Skeletal muscle tissue (tissue), 4 donors: ENCODE measurements around the gene HYAL1. TPM values are rescaled to one million over a fixed set of nuclear protein-coding genes. Genes with fewer than 3 reads are reported as not detected.
A peak's percentile ranks its signal among the peaks of the same experiment; 100 is the strongest.
"Not testable (repeated sequence)": the region's sequence is repeated elsewhere in the genome, so short reads cannot be mapped to it uniquely, and the experiment has no call there.

ENCODE experiments used
- H3K27ac ChIP-seq: one replicate; pipeline ENCODE4 v1.7.0; 2013; ENCODE audit warnings: mild to moderate bottlenecking, low read depth, low read length, inconsistent platforms
- H3K27me3 ChIP-seq, 3 donors: one replicate each; pipeline ENCODE4 v1.7.0; 2013; ENCODE audit warnings: low read length in 3 of 3; ENCODE audit not compliant: control insufficient read depth in 3 of 3, insufficient read depth in 3 of 3
- H3K36me3 ChIP-seq, 3 donors: one replicate each; pipeline ENCODE4 v1.7.0; 2013; ENCODE audit warnings: low read length in 3 of 3; ENCODE audit not compliant: control insufficient read depth in 3 of 3, insufficient read depth in 3 of 3
- H3K4me1 ChIP-seq, 3 donors: one replicate each; pipeline ENCODE4 v1.7.0; 2013; ENCODE audit warnings: low read length in 3 of 3, mild to moderate bottlenecking in 3 of 3; ENCODE audit not compliant: control insufficient read depth in 3 of 3, insufficient read depth in 3 of 3
- H3K4me3 ChIP-seq, 3 donors: one replicate each; pipeline ENCODE4 v1.7.0; 2013; ENCODE audit warnings: low read length in 3 of 3
- H3K9ac ChIP-seq, 3 donors: one replicate each; pipeline ENCODE4 v1.7.0; 2013; ENCODE audit warnings: low read length in 3 of 3, mild to moderate bottlenecking in 3 of 3, moderate library complexity in 2 of 3, low read depth in 1 of 3
- H3K9me3 ChIP-seq, 3 donors: one replicate each; pipeline ENCODE4 v1.7.0; 2013; ENCODE audit warnings: low read length in 3 of 3; ENCODE audit not compliant: control insufficient read depth in 3 of 3
- total RNA-seq: library from RNA; depleted of rRNA; stranded (reverse); fragments of >200 nt; gene quantifications from one replicate; pipeline ENCODE4 v1.2.3, GENCODE V29; 2014
- donor health status: Osteomylitis.

The HYAL1 gene
- total RNA-seq, 1 donor from 2014 or later: 2.6 TPM

DNA sequence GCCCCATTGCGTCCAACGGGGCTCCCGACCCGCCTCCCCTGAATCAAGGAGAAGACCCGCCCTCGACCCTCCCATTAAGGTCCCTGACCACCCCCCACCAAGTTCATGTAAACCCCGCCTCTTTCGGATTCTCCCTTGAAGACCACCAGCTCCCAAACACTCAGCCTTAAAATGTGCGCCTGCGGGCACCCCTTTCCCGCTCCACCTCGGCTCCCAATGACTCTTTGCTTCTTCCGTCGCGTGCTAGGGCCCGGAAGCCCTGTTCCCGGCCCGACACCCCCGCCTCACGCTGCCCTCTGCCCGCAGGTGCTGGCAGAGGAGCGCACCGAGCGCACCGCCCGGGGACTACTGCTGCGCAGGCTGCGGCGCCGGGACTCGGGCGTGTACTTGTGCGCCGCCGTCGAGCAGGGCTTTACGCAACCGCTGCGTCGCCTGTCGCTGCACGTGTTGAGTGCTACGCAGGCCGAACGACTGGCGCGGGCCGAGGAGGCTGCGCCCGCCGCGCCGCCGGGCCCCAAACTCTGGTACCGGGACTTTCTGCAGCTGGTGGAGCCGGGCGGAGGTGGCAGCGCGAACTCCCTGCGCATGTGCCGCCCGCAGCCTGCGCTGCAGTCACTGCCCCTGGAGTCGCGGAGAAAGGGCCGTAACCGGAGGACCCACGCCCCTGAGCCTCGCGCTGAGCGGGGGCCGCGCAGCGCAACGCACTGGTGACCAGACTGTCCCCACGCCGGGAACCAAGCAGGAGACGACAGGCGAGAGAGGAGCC lies 27.2 kb downstream of the HYAL1 start:
- Histone ChIP-seq H3K36me3 (no peaks in the 10 kb centered on the region), H3K27me3 (peaks cover 0 to 8% (median 0%) of the 10 kb centered on the region in 3 donors), H3K27ac (no peak overlapping the region), H3K4me3 (no peak overlapping the region), H3K9me3 (no peaks in the 10 kb centered on the region), H3K9ac (no peak overlapping the region), H3K4me1 (peaks cover 20 to 35% (median 35%) of the 10 kb centered on the region in 3 donors)

- H3K9ac ChIP-seq: no peak overlapping the region
- no peaks in the 10 kb centered on the region for H3K9me3 ChIP-seq
- H3K36me3 ChIP-seq: no peaks in the 10 kb centered on the region
- peaks cover 21 to 43% (median 36%) of the 10 kb centered on the region in 3 donors for H3K4me1 ChIP-seq
- no peak overlapping the region for H3K4me3 ChIP-seq
- peaks cover 0 to 8% (median 0%) of the 10 kb centered on the region in 3 donors for H3K27me3 ChIP-seq
- H3K27ac ChIP-seq: no peak overlapping the region
Measured at GRCh38 chr3:50275141-50275995, 28.0 kb downstream of the HYAL1 start.

DNA sequence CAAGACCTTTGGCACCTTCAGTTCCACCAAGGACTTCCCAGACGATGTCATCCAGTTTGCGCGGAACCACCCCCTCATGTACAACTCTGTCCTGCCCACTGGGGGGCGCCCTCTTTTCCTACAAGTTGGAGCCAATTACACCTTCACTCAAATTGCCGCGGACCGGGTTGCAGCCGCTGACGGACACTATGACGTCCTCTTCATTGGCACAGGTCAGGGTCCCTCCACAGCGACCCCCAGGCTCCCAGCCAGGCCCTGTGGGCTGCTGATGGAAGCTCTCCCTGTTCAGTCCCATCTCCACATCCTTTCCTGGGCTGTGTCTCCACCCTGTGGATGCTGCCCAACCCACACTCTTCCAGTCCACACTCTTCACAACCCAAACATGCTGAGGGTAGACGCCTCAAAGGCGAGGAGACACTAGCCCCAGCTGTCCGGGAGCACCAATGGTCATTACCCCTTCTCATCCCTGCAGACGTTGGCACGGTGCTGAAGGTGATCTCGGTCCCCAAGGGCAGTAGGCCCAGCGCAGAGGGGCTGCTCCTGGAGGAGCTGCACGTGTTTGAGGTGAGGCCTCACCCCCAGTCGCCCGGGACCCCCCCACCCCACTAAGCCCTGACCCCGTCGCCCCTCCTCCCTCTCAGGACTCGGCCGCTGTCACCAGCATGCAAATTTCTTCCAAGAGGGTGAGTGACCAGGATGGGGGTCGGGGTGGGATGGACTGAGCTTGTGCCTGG lies 28.8 kb downstream of the HYAL1 start:
- H3K36me3 ChIP-seq: no peaks in the 10 kb centered on the region

GRCh38 chr3:50273689-50274065 lies 29.7 kb downstream of the HYAL1 start:
- H3K4me1 ChIP-seq: peaks cover 35 to 50% (median 43%) of the 10 kb centered on the region in 3 donors
- H3K9ac ChIP-seq: peak overlapping the region in 1 of 3 donors; percentile 73
- no peaks in the 10 kb centered on the region for H3K9me3 ChIP-seq
- H3K4me3 ChIP-seq: no peak overlapping the region
- H3K27ac ChIP-seq: no peak overlapping the region
- H3K27me3 ChIP-seq: peaks cover 0 to 8% (median 0%) of the 10 kb centered on the region in 3 donors
- no peaks in the 10 kb centered on the region for H3K36me3 ChIP-seq

More for the DNA sequence above, 28.8 kb downstream of the HYAL1 start:
- no peak overlapping the region for H3K27ac ChIP-seq
- no peak overlapping the region for H3K9ac ChIP-seq
- peaks cover 0 to 8% (median 0%) of the 10 kb centered on the region in 3 donors for H3K27me3 ChIP-seq
- H3K9me3 ChIP-seq: no peaks in the 10 kb centered on the region
- no peak overlapping the region for H3K4me3 ChIP-seq
- peaks cover 29 to 50% (median 42%) of the 10 kb centered on the region in 3 donors for H3K4me1 ChIP-seq

GRCh38 chr3:50272911-50273688 lies 30.3 kb downstream of the HYAL1 start:
- Histone ChIP-seq H3K9me3 (no peaks in the 10 kb centered on the region), H3K36me3 (no peaks in the 10 kb centered on the region), H3K27ac (no peak overlapping the region), H3K27me3 (peaks cover 0 to 8% (median 0%) of the 10 kb centered on the region in 3 donors), H3K4me3 (peak overlapping the region; percentile 16 to 76 (median 52)), H3K4me1 (peaks cover 35 to 50% (median 43%) of the 10 kb centered on the region in 3 donors), H3K9ac (peak overlapping the region; percentile 2 to 75 (median 73))

DNA sequence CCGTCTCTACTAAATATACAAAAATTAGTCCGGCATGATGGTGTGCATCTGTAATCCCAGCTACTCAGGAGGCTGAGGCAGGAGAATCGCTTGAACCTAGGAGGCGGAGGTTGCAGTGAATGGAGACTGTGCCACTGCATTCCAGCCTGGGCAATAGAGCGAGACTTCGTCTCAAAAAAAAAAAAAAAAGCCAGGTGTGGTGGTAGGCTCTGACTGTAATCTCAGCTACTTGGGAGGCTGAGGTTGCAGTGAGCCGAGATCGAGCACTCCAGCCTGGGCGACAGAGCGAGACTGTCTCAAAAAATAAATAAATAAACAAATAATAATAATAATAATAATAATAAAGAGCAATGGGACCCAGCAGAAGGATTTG lies 30.9 kb downstream of the HYAL1 start:
- H3K27me3 ChIP-seq, H3K9me3 ChIP-seq, H3K27ac ChIP-seq, H3K4me3 ChIP-seq, H3K36me3 ChIP-seq: not testable (repeated sequence)
- peaks cover 38 to 52% (median 43%) of the 10 kb centered on the region in 3 donors for H3K4me1 ChIP-seq
- peak overlapping the region in 1 of 3 donors; percentile 75 for H3K9ac ChIP-seq

GRCh38 chr3:50271314-50271936 lies 31.9 kb downstream of the HYAL1 start:
- peaks cover 0 to 7% (median 0%) of the 10 kb centered on the region in 3 donors for H3K27me3 ChIP-seq
- peaks cover 48 to 63% (median 53%) of the 10 kb centered on the region in 3 donors for H3K4me1 ChIP-seq
- H3K9ac ChIP-seq: no peak overlapping the region
- no peaks in the 10 kb centered on the region for H3K36me3 ChIP-seq
- H3K27ac ChIP-seq: no peak overlapping the region
- H3K9me3 ChIP-seq: no peaks in the 10 kb centered on the region
- no peak overlapping the region for H3K4me3 ChIP-seq

GRCh38 chr3:50270422-50271224 lies 32.8 kb downstream of the HYAL1 start:
- H3K9ac ChIP-seq: peak overlapping the region in 1 of 3 donors; percentile 90

More at GRCh38 chr3:50270422-50271224, 32.8 kb downstream of the HYAL1 start:
- Histone ChIP-seq H3K4me3 (peak overlapping the region in 1 of 3 donors; percentile 76), H3K4me1 (peaks cover 56 to 71% (median 61%) of the 10 kb centered on the region in 3 donors), H3K36me3 (no peaks in the 10 kb centered on the region), H3K27me3 (peaks cover 0 to 3% (median 0%) of the 10 kb centered on the region in 3 donors), H3K9me3 (no peaks in the 10 kb centered on the region), H3K27ac (no peak overlapping the region)
